SK-N-SH (cell line): ENCODE data around the gene RGL1. TPM values are rescaled to one million over a fixed set of nuclear protein-coding genes. Genes with fewer than 3 reads are reported as not detected.

Experiments
- CTCF ChIA-PET: fragments of 300-600, 350-600 bp; formaldehyde crosslinking; extraction: SDS; loops from one replicate; lab custom pipeline; 2021; lab: Yijun Ruan, JAX
- POLR2A ChIA-PET: fragments of 350-600 bp; sonication (Branson Sonifier 250); formaldehyde crosslinking; extraction: SDS; loops from one replicate; lab custom pipeline; 2020; ENCODE audit warnings: antibody characterized with exemption, inconsistent platforms; lab: Yijun Ruan, JAX
- DNase-seq: peaks from one replicate; pipeline ENCODE4 v3.0.0; 2012
- H2AFZ ChIP-seq: fragments of 200-600 bp; sonication (generic); 2 replicates; pipeline ENCODE4 v1.8.1; 2016; ENCODE audit warnings: antibody characterized with exemption, mild to moderate bottlenecking, low read depth
- H3F3A ChIP-seq: fragments of 200-600 bp; sonication (generic); replicated peaks from 2 replicates; pipeline ENCODE3; 2016; ENCODE audit warnings: antibody characterized with exemption, mild to moderate bottlenecking; ENCODE audit not compliant: insufficient read depth
- H3K27ac ChIP-seq, 2 experiments: fragments of 200-500 bp in 1 of 2; fragments of 200-600 bp in 1 of 2; sonication (Bioruptor generic) in 1 of 2; sonication (generic), shearing (Covaris generic) in 1 of 2; 2 replicates each; pipeline versions ENCODE4 v1.5.1 to v1.6.1; 2014 to 2016; ENCODE audit warnings: low read depth in 2 of 2, inconsistent platforms in 1 of 2, low read length in 1 of 2, mild to moderate bottlenecking in 1 of 2, mixed read lengths in 1 of 2
- H3K27me3 ChIP-seq: fragments of 200-600 bp; sonication (generic), shearing (Covaris generic); 2 replicates; pipeline ENCODE4 v1.6.1; 2016; ENCODE audit warnings: mixed run types; ENCODE audit not compliant: insufficient read depth
- H3K36me3 ChIP-seq, 2 experiments: fragments of 200-500 bp in 1 of 2; fragments of 200-600 bp in 1 of 2; sonication (Bioruptor generic) in 1 of 2; sonication (generic) in 1 of 2; replicated peaks in 1 of 2; 2 replicates each; pipeline versions ENCODE3 to v1.5.1; 2014 to 2016; ENCODE audit warnings: low read length in 1 of 2, mild to moderate bottlenecking in 1 of 2; ENCODE audit not compliant: insufficient read depth in 2 of 2, control insufficient read depth in 1 of 2
- H3K4me1 ChIP-seq, 2 experiments: fragments of 200-500 bp in 1 of 2; fragments of 200-600 bp in 1 of 2; sonication (Bioruptor generic) in 1 of 2; sonication (generic), shearing (Covaris generic) in 1 of 2; 2 replicates each; pipeline versions ENCODE4 v1.5.1 to v1.6.1; 2014 to 2016; ENCODE audit warnings: low read depth in 1 of 2, low read length in 1 of 2, mixed run types in 1 of 2; ENCODE audit not compliant: insufficient read depth in 2 of 2, control insufficient read depth in 1 of 2
- H3K4me2 ChIP-seq: fragments of 200-600 bp; sonication (generic), shearing (Covaris generic); 2 replicates; pipeline ENCODE4 v1.6.1; 2017; ENCODE audit warnings: mixed run types
- H3K4me3 ChIP-seq, 2 experiments: fragments of 200-500 bp in 1 of 2; fragments of 200-600 bp in 1 of 2; sonication (Bioruptor generic) in 1 of 2; sonication (generic), shearing (Covaris generic) in 1 of 2; 2 replicates each; pipeline versions ENCODE4 v1.5.1 to v1.8.1; 2014 to 2016; ENCODE audit warnings: low read depth in 2 of 2, inconsistent platforms in 1 of 2, low read length in 1 of 2, mild to moderate bottlenecking in 1 of 2, mixed read lengths in 1 of 2, moderate library complexity in 1 of 2
- H3K79me2 ChIP-seq: fragments of 200-600 bp; sonication (generic); 2 replicates; pipeline ENCODE4 v1.8.1; 2017; ENCODE audit warnings: mild to moderate bottlenecking; ENCODE audit not compliant: insufficient read depth
- H3K9ac ChIP-seq: fragments of 200-600 bp; sonication (generic); 2 replicates; pipeline ENCODE4 v1.6.1; 2017; ENCODE audit warnings: mixed run types
- H3K9me2 ChIP-seq: fragments of 200-600 bp; sonication (generic); 2 replicates; pipeline ENCODE4 v1.6.1; 2017; ENCODE audit warnings: mixed run types
- H3K9me3 ChIP-seq: fragments of 200-600 bp; sonication (generic); 2 replicates; pipeline ENCODE4 v1.6.1; 2017; ENCODE audit warnings: mixed run types, mild to moderate bottlenecking, moderate library complexity
- H4K20me1 ChIP-seq: fragments of 200-600 bp; sonication (generic); 2 replicates; pipeline ENCODE4 v1.6.1; 2017; ENCODE audit warnings: mild to moderate bottlenecking, mixed run types; ENCODE audit not compliant: insufficient read depth
- CHD2 ChIP-seq: fragments of 150-350 bp; IDR thresholded peaks from 2 replicates; pipeline ENCODE4 v1.6.1; 2018; ENCODE audit warnings: low read length; ENCODE audit not compliant: partially characterized antibody
- ELF1 ChIP-seq: IDR thresholded peaks from 2 replicates; pipeline ENCODE4 v1.4.0; 2012
- FOSL2 ChIP-seq: IDR thresholded peaks from 2 replicates; pipeline ENCODE4 v1.4.0; 2012; ENCODE audit warnings: low read depth, mild to moderate bottlenecking, moderate library complexity, borderline replicate concordance
- FOXJ3 ChIP-seq: sonication (generic); formaldehyde crosslinking; IDR thresholded peaks from 2 replicates; pipeline ENCODE4 v1.5.1; 2020; ENCODE audit warnings: mild to moderate bottlenecking, missing genetic modification reagents
- MEF2A ChIP-seq: IDR thresholded peaks from 2 replicates; pipeline ENCODE4 v1.4.0; 2012; ENCODE audit warnings: low read depth, borderline replicate concordance
- MXI1 ChIP-seq: IDR thresholded peaks from 2 replicates; pipeline ENCODE4 v1.6.1; 2012; ENCODE audit warnings: mild to moderate bottlenecking, low read depth, low read length, improper control_type of control experiment
- NRF1 ChIP-seq: IDR thresholded peaks from 2 replicates; pipeline ENCODE4 v1.6.1; 2012; ENCODE audit warnings: low read depth, mild to moderate bottlenecking, low read length
- POLR2AphosphoS5 ChIP-seq: IDR thresholded peaks from 2 replicates; pipeline ENCODE4 v1.6.1; 2012; ENCODE audit warnings: low read depth, low read length
- RFX5 ChIP-seq: IDR thresholded peaks from 2 replicates; pipeline ENCODE4 v1.6.1; 2012; ENCODE audit warnings: mild to moderate bottlenecking, improper control_type of control experiment, low read length
- TAF1 ChIP-seq: IDR thresholded peaks from 2 replicates; pipeline ENCODE4 v1.6.1; 2012; ENCODE audit warnings: low read depth, mild to moderate bottlenecking, low read length, moderate library complexity, borderline replicate concordance
- TCF12 ChIP-seq: IDR thresholded peaks from 2 replicates; pipeline ENCODE4 v1.4.0; 2012
- YY1 ChIP-seq: IDR thresholded peaks from 2 replicates; pipeline ENCODE4 v1.4.0; 2012; ENCODE audit warnings: low read depth, mild to moderate bottlenecking
- WGBS: methylation state at CpG from one replicate; pipeline ENCODE4 v1.1.6; 2017; ENCODE audit warnings: low lambda C conversion rate; 5-methylcytosine and 5-hydroxymethylcytosine counted together
- polyA plus RNA-seq, 3 experiments: library from polyadenylated mRNA; depleted of rRNA; stranded (reverse); fragments of >200 nt; gene quantifications; 2 replicates each; pipeline ENCODE4 v1.2.3, GENCODE V29; 2012
- TF ChIP-seq, protein P1 (sequence below): fragments of 150-350 bp; IDR thresholded peaks from 2 replicates; pipeline ENCODE4 v1.6.1; 2017; ENCODE audit warnings: antibody characterized with exemption, low read length, low read depth, borderline replicate concordance
- TF ChIP-seq, protein P2 (sequence below): IDR thresholded peaks from 2 replicates; pipeline ENCODE4 v1.4.0; 2012; ENCODE audit warnings: low read depth, borderline replicate concordance
- TF ChIP-seq, protein P3 (sequence below): IDR thresholded peaks from 2 replicates; pipeline ENCODE4 v1.4.0; 2012; ENCODE audit warnings: low read depth
- TF ChIP-seq, protein P4 (sequence below): IDR thresholded peaks from 2 replicates; pipeline ENCODE4 v1.6.1; 2012; ENCODE audit warnings: mild to moderate bottlenecking, low read depth, low read length, moderate library complexity

The RGL1 gene
- polyA plus RNA-seq (2012; rRNA removed) = 8.3 and 10.7 TPM in 2 replicates
- polyA plus RNA-seq (2012; cell fraction: cytosol; rRNA removed) = 8.7 and 9.7 TPM in 2 replicates
- polyA plus RNA-seq (2012; cell fraction: nucleus; rRNA removed) = 10.3 and 15.7 TPM in 2 replicates

DNA sequence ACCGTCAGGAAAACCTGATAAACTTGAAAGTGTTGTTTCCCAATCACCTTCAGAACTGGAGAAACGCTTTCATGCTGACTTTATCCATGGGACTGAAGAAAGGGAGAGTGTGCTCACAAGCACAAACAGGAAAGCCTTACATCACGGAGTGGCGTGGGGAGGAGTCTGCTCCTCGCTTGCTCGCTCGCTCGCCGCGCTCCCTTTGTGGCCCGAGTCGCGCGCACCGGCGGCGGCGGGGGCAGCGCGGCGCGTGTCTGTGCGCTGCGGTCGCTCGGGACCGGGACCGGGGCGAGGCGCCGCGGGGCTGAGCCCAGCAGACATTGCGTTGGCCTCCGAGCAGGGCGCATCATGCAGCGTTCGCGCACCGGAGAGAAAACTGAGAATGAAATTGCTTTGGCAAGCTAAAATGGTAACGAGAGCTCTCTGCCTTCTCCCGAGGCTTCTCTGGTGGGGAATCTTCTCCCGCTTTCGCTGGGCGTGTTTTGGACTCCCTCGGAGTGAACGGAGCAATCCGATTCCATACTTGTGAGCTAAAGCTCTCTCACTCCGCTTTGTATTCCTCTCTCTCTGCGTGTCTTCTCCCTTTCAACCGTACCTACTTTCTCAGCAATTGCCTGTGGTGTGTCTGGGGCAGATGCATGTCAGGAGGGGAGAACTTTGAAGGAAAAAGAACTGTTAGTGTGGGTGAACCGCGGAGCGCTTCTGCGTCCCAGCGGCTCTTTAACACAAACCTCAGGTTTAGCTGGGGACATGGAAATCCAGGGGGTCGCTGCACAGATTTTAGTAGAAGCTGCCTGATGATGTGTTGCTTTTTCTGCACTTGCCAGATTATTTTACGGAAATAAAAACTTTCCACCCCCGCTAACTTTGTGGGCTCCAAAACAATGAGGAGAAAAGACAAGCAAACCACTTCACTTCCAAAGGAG is at the start of gene RGL1:
Gene RGL1 (plus strand): TSS at position 205 of the 926 bp plus-strand sequence. CDS start 178 bp downstream, at position 383.
- H3K9me2 ChIP-seq = no peaks in the 10 kb centered on the region
- H3K4me1 ChIP-seq = peaks cover 14 to 23% of the 10 kb centered on the region in 2 experiments; a peak in 3 of 4 replicates
- no peaks in the 10 kb centered on the region for H3K27me3 ChIP-seq
- ChIA-PET CTCF (interaction anchor here (0.8 to 2.5 kb wide), 5 partner anchors 12 to 171 kb away, joined by 3 to 14 read pairs (median 4); no protein-coding TSS in a partner anchor), POLR2A (no interaction called here)
- WGBS = 1% methylated on average over 27 of the region's 58 CpGs
- H3K79me2 ChIP-seq = 0 out of 2 replicates have a peak, but pooled peaks cover 2% of the 10 kb centered on the region
- no peaks in the 10 kb centered on the region; the same call in 1 of the 2 replicates for H4K20me1 ChIP-seq
- H2AFZ ChIP-seq = peak within 1 kb of the TSS; percentile 95
- DNase-seq = peak; percentile 82
- peak within 1 kb of the TSS; percentile 79 for H3K9ac ChIP-seq
- H3K4me2 ChIP-seq = peak within 1 kb of the TSS; percentile 93
- H3K36me3 ChIP-seq = peaks cover 10 to 11% of the 10 kb centered on the region in 2 experiments
- peak within 1 kb of the TSS; percentile 79 to 81 for H3K4me3 ChIP-seq
- peaks cover 26% of the 10 kb centered on the region for H3F3A ChIP-seq
- no peaks in the 10 kb centered on the region for H3K9me3 ChIP-seq
- peak; percentile 19; the same call in 1 of the 2 replicates for TF ChIP-seq POLR2AphosphoS5
- no peak for TF ChIP-seq NRF1
- TF ChIP-seq TCF12 = no peak
- peak; percentile 19; the same call in 1 of the 2 replicates for TF ChIP-seq TAF1
- TF ChIP-seq, protein P1, sequence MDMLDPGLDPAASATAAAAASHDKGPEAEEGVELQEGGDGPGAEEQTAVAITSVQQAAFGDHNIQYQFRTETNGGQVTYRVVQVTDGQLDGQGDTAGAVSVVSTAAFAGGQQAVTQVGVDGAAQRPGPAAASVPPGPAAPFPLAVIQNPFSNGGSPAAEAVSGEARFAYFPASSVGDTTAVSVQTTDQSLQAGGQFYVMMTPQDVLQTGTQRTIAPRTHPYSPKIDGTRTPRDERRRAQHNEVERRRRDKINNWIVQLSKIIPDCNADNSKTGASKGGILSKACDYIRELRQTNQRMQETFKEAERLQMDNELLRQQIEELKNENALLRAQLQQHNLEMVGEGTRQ = no peak
- TF ChIP-seq, protein P2, sequence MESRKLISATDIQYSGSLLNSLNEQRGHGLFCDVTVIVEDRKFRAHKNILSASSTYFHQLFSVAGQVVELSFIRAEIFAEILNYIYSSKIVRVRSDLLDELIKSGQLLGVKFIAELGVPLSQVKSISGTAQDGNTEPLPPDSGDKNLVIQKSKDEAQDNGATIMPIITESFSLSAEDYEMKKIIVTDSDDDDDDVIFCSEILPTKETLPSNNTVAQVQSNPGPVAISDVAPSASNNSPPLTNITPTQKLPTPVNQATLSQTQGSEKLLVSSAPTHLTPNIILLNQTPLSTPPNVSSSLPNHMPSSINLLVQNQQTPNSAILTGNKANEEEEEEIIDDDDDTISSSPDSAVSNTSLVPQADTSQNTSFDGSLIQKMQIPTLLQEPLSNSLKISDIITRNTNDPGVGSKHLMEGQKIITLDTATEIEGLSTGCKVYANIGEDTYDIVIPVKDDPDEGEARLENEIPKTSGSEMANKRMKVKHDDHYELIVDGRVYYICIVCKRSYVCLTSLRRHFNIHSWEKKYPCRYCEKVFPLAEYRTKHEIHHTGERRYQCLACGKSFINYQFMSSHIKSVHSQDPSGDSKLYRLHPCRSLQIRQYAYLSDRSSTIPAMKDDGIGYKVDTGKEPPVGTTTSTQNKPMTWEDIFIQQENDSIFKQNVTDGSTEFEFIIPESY = no peak
- TF ChIP-seq MEF2A = no peak
- TF ChIP-seq FOSL2 = no peak
- no peak for TF ChIP-seq RFX5
- TF ChIP-seq ELF1 = no peak
- peak; percentile 65 for TF ChIP-seq MXI1
- no peak for TF ChIP-seq FOXJ3 (CRISPR knock-in tag)
- TF ChIP-seq CHD2 = peak; percentile 16
- TF ChIP-seq, protein P3, sequence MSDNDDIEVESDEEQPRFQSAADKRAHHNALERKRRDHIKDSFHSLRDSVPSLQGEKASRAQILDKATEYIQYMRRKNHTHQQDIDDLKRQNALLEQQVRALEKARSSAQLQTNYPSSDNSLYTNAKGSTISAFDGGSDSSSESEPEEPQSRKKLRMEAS = peak; percentile 26
- TF ChIP-seq, protein P4, sequence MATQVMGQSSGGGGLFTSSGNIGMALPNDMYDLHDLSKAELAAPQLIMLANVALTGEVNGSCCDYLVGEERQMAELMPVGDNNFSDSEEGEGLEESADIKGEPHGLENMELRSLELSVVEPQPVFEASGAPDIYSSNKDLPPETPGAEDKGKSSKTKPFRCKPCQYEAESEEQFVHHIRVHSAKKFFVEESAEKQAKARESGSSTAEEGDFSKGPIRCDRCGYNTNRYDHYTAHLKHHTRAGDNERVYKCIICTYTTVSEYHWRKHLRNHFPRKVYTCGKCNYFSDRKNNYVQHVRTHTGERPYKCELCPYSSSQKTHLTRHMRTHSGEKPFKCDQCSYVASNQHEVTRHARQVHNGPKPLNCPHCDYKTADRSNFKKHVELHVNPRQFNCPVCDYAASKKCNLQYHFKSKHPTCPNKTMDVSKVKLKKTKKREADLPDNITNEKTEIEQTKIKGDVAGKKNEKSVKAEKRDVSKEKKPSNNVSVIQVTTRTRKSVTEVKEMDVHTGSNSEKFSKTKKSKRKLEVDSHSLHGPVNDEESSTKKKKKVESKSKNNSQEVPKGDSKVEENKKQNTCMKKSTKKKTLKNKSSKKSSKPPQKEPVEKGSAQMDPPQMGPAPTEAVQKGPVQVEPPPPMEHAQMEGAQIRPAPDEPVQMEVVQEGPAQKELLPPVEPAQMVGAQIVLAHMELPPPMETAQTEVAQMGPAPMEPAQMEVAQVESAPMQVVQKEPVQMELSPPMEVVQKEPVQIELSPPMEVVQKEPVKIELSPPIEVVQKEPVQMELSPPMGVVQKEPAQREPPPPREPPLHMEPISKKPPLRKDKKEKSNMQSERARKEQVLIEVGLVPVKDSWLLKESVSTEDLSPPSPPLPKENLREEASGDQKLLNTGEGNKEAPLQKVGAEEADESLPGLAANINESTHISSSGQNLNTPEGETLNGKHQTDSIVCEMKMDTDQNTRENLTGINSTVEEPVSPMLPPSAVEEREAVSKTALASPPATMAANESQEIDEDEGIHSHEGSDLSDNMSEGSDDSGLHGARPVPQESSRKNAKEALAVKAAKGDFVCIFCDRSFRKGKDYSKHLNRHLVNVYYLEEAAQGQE = no peak; the same call in 1 of the 2 replicates
- no peak for TF ChIP-seq YY1
- H3K27ac ChIP-seq = peak within 1 kb of the TSS; percentile 71 to 96
